IPS-NIHi11 (cell line): ENCODE data around the gene SCN3B.
"Not testable (repeated sequence)": the region's sequence is repeated elsewhere in the genome, so short reads cannot be mapped to it uniquely, and the experiment has no call there.

Experiments
- DNase-seq: peaks from one replicate; pipeline ENCODE4 v3.0.0; 2012; ENCODE audit warnings: mixed read lengths, low spot score

The SCN3B gene, protein sequence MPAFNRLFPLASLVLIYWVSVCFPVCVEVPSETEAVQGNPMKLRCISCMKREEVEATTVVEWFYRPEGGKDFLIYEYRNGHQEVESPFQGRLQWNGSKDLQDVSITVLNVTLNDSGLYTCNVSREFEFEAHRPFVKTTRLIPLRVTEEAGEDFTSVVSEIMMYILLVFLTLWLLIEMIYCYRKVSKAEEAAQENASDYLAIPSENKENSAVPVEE

DNA sequence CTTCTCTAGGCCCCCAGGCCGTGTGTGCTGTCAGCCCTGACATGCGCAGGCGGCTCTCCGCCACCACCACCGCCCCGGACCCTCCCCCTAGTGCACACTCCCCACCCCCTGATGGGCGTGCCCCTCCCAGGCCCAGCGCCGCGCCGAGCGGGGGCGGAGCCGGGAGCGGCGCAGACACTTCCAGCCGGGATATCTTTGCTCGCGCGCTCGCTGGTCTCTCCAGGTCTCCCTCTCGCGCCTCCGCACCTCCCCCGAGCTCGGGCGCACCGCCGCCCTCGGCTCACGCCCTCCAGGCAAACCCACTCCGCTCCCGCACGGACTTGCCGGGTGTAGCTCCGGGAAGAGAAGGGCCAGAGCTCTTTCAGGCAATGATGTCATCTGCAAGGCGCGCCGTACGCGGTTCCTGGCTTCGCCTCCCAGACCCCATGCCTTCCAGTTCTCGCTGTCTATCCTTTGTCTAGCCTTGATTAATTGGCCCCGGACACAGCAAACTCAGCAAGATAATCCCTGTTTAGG, at the start of gene SCN3B:
SCN3B (minus strand) TSS at position 59 of the 516 bp plus-strand sequence. CDS start 823 bp downstream, outside the sequence.
- peak; percentile 95 for DNase-seq

DNA sequence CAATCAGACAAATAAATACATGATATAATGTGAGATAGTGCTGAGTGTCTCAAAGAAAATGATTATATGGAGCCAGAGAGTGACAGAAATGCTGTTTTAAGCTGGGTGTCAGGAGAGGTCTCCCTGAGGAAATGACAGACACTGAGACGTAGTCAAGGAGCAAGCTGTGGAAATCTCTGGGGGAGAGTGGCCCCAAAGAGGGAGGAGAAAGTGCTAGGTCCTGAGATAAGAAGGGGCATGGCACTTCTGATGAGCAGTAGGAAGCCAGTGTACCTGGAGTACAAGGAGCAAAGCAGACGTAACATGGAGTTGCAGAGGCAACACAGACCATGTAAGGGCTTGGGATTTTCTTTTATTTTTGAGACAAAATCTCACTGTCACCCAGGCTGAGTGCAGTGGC, 48.3 kb upstream of the SCN3B start:
- no peak for DNase-seq

GRCh38 chr11:123702139-123702538, 47.7 kb upstream of the SCN3B start:
- DNase-seq: no peak

- DNase-seq: no peak
Measured at GRCh38 chr11:123700772-123701171, 46.3 kb upstream of the SCN3B start.

GRCh38 chr11:123698546-123699127, 44.2 kb upstream of the SCN3B start:
- DNase-seq: no peak

GRCh38 chr11:123696183-123696582, 41.8 kb upstream of the SCN3B start:
- DNase-seq: no peak

DNA sequence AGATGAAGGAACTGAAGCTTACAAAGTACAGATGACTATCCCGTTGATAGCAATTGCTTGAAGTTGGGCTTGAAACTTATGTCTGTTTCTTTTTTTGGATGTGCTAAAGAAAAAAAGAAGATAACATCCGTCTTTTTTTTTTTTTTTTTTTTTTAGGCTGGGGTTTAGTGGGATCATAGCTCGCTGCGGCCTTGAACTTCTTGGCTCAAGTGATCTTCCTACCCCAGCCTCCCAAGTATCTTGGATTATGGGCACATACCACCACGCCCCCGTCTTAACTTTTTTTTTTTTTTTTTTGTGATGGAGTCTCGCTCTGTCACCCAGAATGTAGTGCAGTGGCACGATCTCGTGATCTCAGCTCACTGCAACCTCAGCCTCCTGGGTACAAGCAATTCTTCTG, 40.8 kb upstream of the SCN3B start:
- DNase-seq: no peak

- DNase-seq: no peak
Measured at GRCh38 chr11:123694551-123694950, 40.1 kb upstream of the SCN3B start.

- DNase-seq: no peak
Measured at GRCh38 chr11:123692961-123693360, 38.5 kb upstream of the SCN3B start.

DNA sequence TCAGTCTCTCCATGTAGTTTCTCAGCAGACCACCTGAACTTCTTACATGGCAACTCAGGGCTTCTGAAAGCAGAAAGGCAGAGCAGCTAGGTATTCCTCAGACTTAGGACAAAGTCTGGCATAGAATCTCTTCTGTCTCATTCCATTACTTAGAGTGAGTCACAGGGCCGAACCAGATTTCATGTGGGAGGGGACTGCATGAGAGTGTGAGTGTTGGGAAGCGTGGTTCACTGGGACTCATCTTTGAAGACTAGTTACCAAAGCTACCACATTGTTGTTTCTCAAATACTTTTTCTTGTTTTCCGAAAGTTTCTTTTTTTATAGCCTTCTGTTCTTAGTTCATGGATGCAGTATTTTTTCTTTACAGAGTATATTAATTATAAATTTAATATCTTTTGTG, 36.1 kb upstream of the SCN3B start:
- no peak for DNase-seq

- DNase-seq: no peak
Measured at GRCh38 chr11:123684601-123685000, 30.2 kb upstream of the SCN3B start.

- DNase-seq: no peak
Measured at GRCh38 chr11:123683428-123684170, 29.2 kb upstream of the SCN3B start.

GRCh38 chr11:123682696-123683410, 28.4 kb upstream of the SCN3B start:
- no peak for DNase-seq

GRCh38 chr11:123681030-123681429, 26.6 kb upstream of the SCN3B start:
- no peak for DNase-seq

DNA sequence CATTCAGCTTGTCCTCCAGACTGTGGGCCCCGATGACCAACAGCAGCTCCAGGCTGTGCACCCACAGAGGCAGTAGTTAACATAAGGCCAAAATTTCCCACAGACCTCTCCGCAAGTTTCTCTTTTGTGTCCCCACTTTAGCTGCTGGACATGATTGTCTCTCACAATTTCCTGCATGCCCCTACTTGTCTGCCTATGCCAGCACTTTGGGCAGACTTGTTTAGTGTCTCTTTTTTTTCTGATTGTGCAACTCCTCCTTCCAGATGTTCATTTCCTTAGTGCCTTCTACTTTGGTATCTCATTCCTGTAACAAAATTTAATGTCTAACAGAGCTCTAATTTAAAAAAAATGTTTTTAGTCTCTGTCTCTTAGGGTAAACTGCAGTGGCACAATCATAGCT, 23.8 kb upstream of the SCN3B start:
- no peak for DNase-seq

DNA sequence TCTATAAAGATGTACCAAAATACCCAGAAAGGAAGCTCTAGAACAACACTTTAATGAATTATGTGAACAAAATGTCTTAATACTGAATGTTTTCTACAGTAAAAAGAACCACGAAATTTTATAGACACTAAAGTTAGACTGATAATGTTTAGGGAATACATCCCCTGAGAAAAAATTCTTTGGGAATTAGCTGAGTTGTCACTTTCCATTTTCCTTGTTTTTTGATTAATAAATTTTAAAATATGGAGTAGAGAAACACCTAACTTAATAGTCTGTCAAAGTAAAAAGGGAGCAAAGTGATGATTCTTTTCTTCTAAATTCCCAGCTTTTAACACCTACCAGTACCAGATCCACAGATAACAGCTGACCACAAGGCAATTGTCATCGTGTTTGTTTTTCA, 23.1 kb upstream of the SCN3B start:
- no peak for DNase-seq

GRCh38 chr11:123674297-123674696, 19.9 kb upstream of the SCN3B start:
- DNase-seq: no peak

DNA sequence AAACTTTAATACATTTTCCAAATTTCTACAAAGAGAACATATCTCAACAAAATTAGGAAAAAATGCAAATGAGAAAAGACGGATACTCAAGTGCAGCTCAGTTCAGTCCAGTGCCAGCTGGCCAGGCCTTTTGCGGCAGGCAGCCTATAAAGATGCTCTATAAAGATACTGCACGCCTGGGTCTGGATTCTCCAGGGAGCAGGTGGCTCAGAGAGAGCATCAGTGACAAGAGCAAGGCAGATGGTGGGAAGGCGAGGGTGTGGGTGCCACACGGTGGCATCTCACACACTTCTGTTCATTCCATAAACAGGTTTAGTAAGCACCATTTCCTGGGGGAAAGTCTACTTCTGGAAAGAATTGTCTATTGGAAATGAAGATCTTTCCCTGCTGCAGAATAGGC, 18.1 kb upstream of the SCN3B start:
- no peak for DNase-seq

DNA sequence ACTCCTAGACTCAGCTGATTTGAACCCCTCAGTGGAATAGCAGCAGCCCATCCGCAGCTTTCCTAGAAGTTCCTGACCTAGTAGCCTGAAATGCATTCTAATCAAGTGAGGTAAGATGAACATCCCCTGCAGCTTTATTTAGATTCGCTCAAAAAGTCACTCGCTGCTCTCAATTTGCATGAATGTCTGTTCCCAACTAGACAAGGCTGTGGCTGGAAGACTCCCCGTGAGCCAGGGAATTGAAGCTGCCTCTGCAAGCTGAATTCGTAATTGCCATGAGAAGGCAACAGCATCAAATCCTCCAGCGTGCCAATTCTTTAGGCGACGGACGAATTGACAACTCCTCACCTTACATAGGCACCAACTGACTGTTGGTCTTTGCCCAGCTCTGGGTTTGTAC, 17.1 kb upstream of the SCN3B start:
- no peak for DNase-seq

- no peak for DNase-seq
Measured at GRCh38 chr11:123670081-123670480, 15.7 kb upstream of the SCN3B start.

DNA sequence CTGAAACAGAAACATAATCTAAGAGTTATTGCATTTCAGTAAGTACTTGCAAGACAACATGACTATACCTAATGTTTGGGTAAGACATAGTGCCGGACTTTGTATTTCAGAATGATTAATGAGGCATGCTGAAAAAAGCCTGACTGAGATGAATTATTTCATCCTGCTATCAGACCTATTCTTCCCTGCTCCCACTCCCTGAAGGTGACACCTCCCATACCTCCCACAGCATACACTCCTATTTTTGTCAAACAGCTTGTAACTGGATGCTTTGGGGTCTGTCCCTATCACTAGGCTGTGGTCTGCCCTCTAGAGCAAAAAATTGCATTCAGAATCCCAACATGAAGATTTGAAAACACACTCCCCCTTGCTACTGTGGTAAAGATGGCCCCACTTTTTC, 10.9 kb upstream of the SCN3B start:
- no peak for DNase-seq

- not testable (repeated sequence) for DNase-seq
Measured at GRCh38 chr11:123659965-123660364, 5.5 kb upstream of the SCN3B start.

GRCh38 chr11:123659311-123659710, 4.9 kb upstream of the SCN3B start:
- no peak for DNase-seq
